ENCODE results near the gene ACTC1.
"Not testable (repeated sequence)": the region's sequence is repeated elsewhere in the genome, so short reads cannot be mapped to it uniquely, and the experiment has no call there.

The ACTC1 gene

DNA sequence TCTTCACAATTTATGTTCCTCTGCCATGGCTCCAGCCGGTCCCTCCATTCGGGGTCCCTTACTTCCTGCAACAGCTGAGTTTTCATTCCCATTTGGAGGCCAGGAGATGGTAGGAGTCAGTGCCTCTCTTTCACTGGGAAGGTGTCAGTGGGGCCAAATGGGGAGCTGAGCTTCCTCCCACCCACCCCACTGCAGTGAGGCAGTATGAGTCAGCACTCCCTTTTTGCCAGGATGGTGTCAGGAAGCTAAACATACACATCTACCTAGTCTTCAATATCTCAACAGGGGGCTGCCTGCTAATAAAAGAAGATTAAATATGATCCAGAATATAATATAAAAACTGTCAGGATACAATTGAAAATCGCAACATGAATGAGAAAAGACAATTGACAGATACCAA, 12.7 kb upstream of the ACTC1 start:
- Mint-ChIP-seq H3K4me1 (no peaks in the 10 kb centered on the region), H3K36me3 (no peaks in the 10 kb centered on the region), H3K4me3 (no peak overlapping the region), H3K27me3 (peaks cover 34% of the 10 kb centered on the region), H3K9me3 (no peaks in the 10 kb centered on the region), H3K27ac (no peak overlapping the region)

DNA sequence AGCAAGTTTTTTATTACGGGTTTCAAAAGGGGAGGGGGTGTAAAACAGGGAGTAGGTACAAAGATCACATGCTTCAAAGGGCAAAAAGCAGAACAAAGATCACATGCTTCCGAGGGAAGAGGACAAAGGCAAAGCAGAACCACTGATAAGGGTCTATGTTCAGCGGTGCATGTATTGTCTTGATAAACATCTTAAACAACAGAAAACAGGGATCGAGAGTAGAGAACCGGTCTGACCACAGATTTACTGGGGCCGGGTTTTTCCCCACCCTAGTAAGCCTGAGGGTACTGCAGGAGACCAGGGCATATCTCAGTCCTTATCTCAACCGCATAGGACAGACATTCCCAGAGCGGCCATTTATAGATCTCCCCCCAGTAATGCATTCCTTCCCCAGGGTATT, 11.9 kb upstream of the ACTC1 start:
- peaks cover 34% of the 10 kb centered on the region for H3K27me3 Mint-ChIP-seq
- not testable (repeated sequence) for H3K4me3 Mint-ChIP-seq, H3K27ac Mint-ChIP-seq, H3K36me3 Mint-ChIP-seq, H3K9me3 Mint-ChIP-seq, H3K4me1 Mint-ChIP-seq

DNA sequence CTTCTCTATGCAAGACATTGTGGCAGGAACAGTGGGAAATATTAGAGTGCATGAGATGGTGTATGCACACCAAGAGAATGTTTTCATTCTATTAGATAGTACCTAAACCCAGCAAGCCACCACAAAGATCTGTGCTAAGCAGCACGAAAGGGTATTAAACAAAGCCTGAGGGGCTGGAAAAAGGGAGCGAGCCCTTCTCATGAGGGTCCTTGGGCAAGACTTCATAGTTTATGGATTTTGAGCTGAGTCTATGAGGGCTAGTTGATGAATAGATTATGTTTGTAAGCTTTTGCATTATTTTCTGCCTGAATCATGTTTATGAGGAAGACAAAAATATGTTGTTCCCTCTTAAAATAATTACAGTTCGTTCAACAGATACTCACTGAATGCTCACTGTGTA, 9.4 kb upstream of the ACTC1 start:
- Mint-ChIP-seq H3K36me3 (no peaks in the 10 kb centered on the region), H3K27me3 (peaks cover 31% of the 10 kb centered on the region), H3K4me1 (no peaks in the 10 kb centered on the region), H3K9me3 (no peaks in the 10 kb centered on the region), H3K27ac (no peak overlapping the region), H3K4me3 (no peak overlapping the region)

DNA sequence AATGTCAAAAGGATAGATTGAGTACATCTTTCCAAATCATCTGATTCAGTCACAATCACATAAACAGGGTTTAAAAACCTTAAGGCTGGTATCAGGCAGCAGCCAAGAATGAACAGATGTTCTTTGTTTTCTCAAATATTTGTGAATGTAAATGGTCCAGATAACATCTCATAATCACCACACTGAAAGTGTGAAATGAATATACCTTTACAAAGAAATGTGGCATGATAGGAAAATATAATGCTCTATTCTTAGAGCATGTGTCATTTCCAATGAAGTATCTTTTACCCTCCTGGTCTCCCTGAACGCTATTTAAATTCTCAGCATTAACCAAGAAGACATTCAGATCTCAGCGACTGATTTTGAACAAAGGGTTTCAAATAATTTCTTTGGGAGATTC, 8.8 kb upstream of the ACTC1 start:
- Mint-ChIP-seq H3K4me1 (no peaks in the 10 kb centered on the region), H3K27me3 (peaks cover 31% of the 10 kb centered on the region), H3K36me3 (no peaks in the 10 kb centered on the region), H3K9me3 (no peaks in the 10 kb centered on the region), H3K27ac (no peak overlapping the region), H3K4me3 (no peak overlapping the region)

DNA sequence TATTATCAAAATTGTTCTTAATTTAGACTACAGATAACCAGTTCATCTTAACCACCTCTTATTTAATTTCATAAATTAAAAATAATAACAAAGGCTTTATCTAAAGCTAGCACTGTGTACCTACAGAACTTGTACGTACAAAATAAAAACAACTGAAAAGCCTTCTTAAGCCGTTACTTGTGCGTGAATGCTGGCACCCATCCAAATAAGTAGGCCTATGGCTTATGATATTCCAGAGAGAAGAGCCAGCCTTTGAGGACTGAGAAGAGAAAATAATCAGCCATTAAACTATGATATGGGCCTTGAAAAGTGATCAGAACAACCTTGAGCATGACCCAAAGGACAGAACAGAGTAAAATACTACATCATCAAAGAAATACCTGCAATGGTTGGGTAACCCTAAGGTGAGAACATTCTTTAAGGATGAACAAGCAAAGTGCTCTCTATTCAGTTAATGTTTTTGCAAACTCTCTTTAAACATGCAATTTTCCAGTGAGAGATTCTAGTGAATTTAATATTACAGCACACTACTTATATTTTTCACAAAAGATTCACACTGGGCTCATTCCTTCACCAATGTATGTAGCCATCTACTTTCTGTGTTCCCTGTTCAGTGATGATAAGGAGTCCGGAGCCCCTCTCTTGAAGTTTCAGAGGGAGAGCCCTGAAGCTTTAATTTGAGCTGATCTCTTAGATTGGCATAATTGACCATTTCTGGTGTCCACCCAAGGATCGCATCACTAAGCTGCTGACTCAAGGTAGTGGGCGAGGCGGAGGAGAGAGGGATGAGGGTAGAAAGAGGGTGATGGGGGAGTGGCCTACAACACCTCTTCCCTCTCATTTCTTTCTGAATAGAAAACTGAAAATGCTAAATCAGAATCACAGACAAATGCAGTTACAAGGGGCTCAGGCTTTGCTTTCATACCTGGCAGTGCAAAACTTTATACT, 7.7 kb upstream of the ACTC1 start:
- Mint-ChIP-seq H3K27ac (no peak overlapping the region), H3K9me3 (no peaks in the 10 kb centered on the region)

DNA sequence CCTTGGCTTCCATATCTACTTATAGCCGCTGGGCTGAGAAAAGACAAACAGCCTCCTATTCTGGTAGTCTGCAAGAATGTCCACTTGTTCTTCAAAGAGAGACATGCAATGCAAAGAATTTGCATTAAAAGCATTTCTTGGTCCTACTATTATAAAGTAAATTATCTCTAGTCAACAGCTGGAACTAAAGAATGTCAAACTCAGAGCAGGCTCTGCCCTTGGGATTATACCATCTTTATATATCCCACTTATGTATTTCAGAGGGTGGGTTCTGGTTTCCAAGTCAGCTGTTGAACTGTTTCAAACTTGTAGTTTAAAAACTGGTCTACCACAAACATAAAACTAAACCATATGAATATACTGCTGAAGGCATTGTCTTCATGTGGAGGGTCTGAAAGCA, 7.0 kb upstream of the ACTC1 start:
- Mint-ChIP-seq H3K4me3 (no peak overlapping the region), H3K27me3 (peaks cover 29% of the 10 kb centered on the region), H3K36me3 (no peaks in the 10 kb centered on the region), H3K9me3 (no peaks in the 10 kb centered on the region), H3K27ac (no peak overlapping the region), H3K4me1 (no peaks in the 10 kb centered on the region)

More for the DNA sequence above, 7.7 kb upstream of the ACTC1 start:
- Mint-ChIP-seq H3K27me3 (peaks cover 27% of the 10 kb centered on the region), H3K4me3 (no peak overlapping the region), H3K36me3 (no peaks in the 10 kb centered on the region), H3K4me1 (no peaks in the 10 kb centered on the region)

DNA sequence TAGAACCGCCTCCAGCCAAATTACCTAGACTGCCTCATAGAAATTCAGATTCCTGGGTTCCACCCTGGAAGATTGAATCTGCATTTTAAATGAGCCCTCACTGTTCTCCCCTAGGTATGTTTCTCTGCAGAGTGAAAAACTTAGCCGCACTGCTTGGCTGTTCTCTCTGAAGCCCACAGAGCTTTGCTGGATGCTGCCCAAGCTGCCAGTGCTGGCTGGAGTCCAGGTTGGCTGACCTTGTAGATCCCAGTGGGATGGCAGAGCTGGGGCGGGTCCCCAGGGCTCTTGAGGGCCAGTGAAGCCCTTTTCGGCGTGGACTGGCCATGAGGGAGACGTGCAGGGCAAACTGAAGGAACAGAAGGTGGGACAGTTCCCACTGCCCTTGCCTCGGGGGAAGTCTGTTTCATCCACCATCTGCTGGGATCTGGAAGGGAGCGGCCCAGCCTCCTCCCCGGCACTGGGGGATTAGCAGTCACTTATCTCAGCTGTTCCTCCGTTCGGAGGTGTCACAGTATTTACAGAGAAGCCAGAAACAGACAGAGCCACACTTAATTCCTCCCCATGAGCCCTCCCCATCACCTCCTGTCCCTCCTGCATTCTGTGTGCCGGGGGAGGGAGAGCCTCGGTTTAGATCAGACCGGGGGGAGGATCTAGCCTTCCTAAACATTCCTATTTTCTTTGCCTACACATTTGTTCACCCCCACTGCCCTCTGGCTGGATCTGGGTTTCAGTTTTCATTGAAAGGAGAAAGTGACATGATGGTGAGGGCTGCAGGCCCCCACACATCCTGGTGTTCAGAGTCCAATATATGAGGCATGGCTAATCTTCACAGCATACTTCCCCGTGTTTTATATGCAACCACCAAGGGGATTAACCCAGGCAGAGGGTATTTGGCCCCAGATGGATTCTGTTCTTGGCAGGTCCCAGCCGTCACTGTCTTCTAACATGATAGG, 4.1 kb upstream of the ACTC1 start:
- no peaks in the 10 kb centered on the region for H3K36me3 Mint-ChIP-seq
- H3K4me3 Mint-ChIP-seq: no peak overlapping the region
- no peaks in the 10 kb centered on the region for H3K9me3 Mint-ChIP-seq
- no peak overlapping the region for H3K27ac Mint-ChIP-seq
- peaks cover 35% of the 10 kb centered on the region for H3K27me3 Mint-ChIP-seq
- no peaks in the 10 kb centered on the region for H3K4me1 Mint-ChIP-seq

DNA sequence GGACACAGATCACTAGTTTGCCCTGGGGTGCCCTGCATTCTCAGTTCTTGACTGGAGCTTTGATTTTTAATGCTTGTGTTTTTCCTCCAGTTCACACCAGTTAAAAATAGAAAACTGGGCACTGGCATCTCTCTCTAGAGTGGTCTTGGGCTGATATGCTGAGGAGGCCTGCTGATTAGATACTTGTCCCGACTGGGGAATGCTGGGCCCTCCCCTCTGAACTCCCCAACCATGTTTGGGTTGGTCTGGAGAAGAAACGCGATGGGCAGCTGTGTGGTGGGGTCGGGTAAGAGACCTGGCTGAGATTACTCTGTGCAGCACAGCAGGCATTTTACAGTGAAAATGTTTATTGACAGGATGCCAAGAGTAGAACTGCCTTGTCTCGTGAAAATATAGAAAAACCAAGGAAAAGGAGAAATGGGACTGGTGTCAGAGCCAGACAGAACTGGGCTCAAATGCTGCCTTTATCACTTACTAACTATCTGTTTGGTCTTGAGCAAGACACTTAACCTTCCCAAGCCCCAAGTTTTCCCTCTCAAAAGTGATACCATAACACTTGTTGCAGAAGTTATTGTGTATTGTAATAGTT, 1.6 kb upstream of the ACTC1 start:
- Mint-ChIP-seq H3K36me3 (no peaks in the 10 kb centered on the region), H3K4me1 (peaks cover 5% of the 10 kb centered on the region), H3K27me3 (peaks cover 39% of the 10 kb centered on the region), H3K27ac (no peak overlapping the region), H3K9me3 (no peaks in the 10 kb centered on the region), H3K4me3 (no peak overlapping the region)

DNA sequence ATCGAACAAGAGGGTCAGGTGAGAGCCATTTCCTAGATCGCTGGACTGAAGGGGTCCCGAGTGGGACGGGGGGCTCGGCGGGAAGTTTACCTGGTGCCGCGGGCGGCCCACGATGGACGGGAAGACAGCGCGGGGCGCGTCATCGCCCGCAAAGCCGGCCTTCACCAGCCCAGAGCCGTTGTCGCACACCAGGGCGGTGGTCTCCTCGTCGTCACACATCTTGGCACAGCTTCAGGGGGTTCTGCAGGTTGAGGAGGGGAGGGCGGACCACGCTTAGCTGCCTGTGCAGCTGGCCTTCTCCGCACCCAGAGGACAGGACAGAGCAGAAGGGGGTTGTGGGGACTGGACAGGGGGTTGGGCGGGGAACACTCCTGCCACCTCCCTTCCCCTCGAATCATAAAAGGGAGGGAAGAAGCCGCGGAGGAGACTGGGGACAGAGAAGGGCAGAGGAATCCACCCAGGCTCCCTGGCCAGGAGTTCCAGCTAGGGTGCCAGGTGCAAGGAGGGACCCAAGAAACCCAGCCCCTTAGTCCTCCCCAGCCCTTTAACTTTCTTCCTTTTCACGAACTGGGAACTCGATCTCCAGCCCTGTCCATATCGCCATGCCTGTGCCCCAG, 651 bp downstream of the ACTC1 start:
- no peak overlapping the region for H3K4me3 Mint-ChIP-seq
- H3K27ac Mint-ChIP-seq: no peak overlapping the region

DNA sequence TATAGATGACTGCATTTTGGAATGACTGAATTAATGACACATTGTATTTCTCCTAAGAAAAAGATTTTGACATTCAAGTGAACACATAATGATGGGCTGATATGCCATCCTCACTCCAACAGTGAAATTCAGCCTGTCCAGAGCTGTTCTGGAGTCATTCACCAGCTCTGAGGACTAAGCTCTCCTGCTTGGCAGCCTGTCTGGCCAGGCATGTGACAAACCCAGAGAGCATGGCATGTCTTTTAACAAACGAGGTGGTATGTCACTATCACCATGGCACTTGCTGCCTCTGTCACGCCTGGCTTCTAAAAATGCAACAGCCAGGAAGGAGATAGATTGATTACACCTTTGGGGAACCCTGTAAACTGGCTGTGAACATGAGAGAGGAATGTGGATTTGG, 1.4 kb downstream of the ACTC1 start:
- H3K36me3 Mint-ChIP-seq: no peaks in the 10 kb centered on the region
- peaks cover 5% of the 10 kb centered on the region for H3K4me1 Mint-ChIP-seq
- no peaks in the 10 kb centered on the region for H3K9me3 Mint-ChIP-seq
- no peak overlapping the region for H3K27ac Mint-ChIP-seq
- no peak overlapping the region for H3K4me3 Mint-ChIP-seq
- H3K27me3 Mint-ChIP-seq: peaks cover 48% of the 10 kb centered on the region

More for the DNA sequence above, 651 bp downstream of the ACTC1 start:
- Mint-ChIP-seq H3K4me1 (peaks cover 5% of the 10 kb centered on the region), H3K36me3 (no peaks in the 10 kb centered on the region), H3K9me3 (no peaks in the 10 kb centered on the region), H3K27me3 (peaks cover 43% of the 10 kb centered on the region)

DNA sequence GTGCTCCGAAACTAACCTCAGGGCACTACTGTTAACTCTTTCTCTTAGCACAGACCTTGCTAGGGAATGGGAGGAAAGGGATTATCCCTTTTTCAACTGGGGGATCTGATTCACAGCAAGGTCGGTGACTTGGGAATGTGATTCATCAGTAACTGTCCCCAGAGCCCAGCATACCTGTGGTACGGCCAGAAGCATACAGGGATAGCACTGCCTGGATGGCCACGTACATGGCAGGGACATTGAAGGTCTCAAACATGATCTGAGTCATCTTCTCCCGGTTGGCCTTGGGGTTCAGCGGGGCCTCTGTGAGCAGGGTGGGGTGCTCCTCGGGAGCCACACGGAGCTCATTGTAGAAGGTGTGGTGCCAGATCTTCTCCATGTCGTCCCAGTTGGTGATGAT, 2.3 kb downstream of the ACTC1 start:
- Mint-ChIP-seq H3K27me3 (peaks cover 48% of the 10 kb centered on the region), H3K36me3 (no peaks in the 10 kb centered on the region), H3K27ac (no peak overlapping the region), H3K4me1 (peaks cover 5% of the 10 kb centered on the region), H3K4me3 (no peak overlapping the region), H3K9me3 (no peaks in the 10 kb centered on the region)

DNA sequence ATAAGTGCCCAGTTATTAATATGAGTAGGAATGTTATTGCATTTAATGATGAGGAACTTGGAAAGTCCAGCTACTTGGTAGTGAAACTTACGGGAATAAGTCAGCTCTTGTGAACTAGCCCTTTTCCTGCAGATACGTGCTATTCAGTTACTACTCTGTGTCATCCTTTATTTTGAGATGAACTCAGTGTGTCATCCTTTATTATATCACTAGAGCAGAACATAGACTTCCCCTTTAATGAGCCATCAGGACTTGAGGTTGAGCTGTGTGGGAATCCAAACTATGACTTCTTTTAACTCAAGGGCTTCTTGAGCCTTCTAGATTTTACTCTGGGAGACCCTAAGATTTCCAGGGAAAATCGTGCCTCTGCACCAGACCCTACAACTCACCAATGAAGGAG, 3.6 kb downstream of the ACTC1 start:
- Mint-ChIP-seq H3K27ac (no peak overlapping the region), H3K4me3 (no peak overlapping the region), H3K27me3 (peaks cover 42% of the 10 kb centered on the region), H3K9me3 (no peaks in the 10 kb centered on the region), H3K36me3 (no peaks in the 10 kb centered on the region), H3K4me1 (peaks cover 5% of the 10 kb centered on the region)

DNA sequence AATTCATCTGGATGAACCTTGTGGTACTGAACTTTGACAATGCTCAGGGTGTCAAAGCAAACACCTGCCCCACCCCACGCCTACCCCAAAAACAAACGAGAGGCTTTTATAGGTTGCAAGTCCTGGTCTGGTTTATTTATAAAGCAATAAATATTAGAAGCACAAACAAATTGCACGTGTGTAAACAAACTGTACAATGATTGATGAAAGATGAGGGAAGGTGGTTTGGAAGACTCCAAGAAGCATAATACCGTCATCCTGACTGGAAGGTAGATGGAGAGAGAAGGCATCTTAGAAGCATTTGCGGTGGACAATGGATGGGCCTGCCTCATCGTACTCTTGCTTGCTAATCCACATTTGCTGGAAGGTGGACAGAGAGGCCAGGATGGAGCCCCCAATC, 5.2 kb downstream of the ACTC1 start:
- Mint-ChIP-seq H3K36me3 (no peaks in the 10 kb centered on the region), H3K4me3 (no peak overlapping the region), H3K4me1 (peaks cover 5% of the 10 kb centered on the region), H3K27me3 (peaks cover 41% of the 10 kb centered on the region), H3K27ac (no peak overlapping the region), H3K9me3 (no peaks in the 10 kb centered on the region)

DNA sequence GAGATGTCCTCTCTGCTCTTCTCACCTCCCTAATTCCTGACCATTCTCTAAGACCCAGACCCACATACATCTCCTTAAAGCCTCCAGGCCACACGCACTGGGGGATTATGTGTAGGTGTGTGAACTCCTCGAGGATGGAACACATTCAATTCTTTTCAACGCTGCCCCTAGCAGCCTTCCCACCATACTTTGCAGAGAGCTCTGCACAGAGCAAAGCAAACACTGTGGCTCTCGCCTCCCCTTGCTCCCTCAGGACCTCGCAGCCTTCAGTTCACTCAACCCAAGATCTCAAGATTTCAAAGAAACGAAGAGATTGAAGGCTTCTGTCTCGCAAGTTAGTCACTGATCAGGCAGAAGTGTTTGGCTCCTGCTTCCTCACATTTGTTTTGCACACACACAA, 6.0 kb downstream of the ACTC1 start:
- Mint-ChIP-seq H3K27me3 (peaks cover 41% of the 10 kb centered on the region), H3K4me1 (peaks cover 4% of the 10 kb centered on the region), H3K27ac (no peak overlapping the region), H3K9me3 (no peaks in the 10 kb centered on the region), H3K36me3 (no peaks in the 10 kb centered on the region), H3K4me3 (no peak overlapping the region)

DNA sequence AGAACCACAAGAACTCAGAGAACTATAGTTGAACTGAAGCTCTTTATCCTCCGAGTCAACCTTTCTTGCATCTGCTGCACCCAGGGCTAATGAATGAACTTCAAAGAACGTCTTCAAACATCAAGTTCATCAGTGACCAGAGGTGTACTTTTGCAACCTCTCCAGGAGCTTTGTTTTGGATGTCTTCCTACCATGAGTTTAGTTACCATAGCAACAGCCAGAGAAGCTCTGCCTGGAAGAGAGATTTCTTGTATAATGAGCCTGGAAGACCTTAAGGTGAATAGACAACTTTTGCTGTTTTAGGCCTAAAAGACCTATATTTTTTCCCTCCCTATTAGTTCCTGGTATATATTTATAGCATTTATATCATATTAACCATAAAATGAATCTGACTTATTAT, 9.1 kb downstream of the ACTC1 start:
- Mint-ChIP-seq H3K9me3 (peaks cover 17% of the 10 kb centered on the region), H3K36me3 (no peaks in the 10 kb centered on the region), H3K4me1 (no peaks in the 10 kb centered on the region), H3K4me3 (no peak overlapping the region), H3K27me3 (peaks cover 44% of the 10 kb centered on the region), H3K27ac (no peak overlapping the region)
